Neutrophil (primary cell): ENCODE measurements around the gene CERS1.
"Not testable (repeated sequence)": the region's sequence is repeated elsewhere in the genome, so short reads cannot be mapped to it uniquely, and the experiment has no call there.

Experiments
- H3K27ac ChIP-seq: fragments of 200-600 bp; sonication (generic); 2 replicates; pipeline ENCODE4 v1.5.1; 2016; ENCODE audit warnings: mild to moderate bottlenecking, moderate library complexity
- H3K27me3 ChIP-seq: fragments of 200-600 bp; sonication (generic); 2 replicates; pipeline ENCODE4 v1.6.0; 2016; ENCODE audit warnings: mild to moderate bottlenecking
- H3K36me3 ChIP-seq: fragments of 200-600 bp; sonication (generic); 2 replicates; pipeline ENCODE4 v1.5.1; 2017
- H3K4me1 ChIP-seq, 2 experiments: fragments of 200-600 bp in 1 of 2; sonication (generic) in 1 of 2; 1 replicate in 1 of 2; 2 replicates in 1 of 2; pipeline versions ENCODE4 v1.5.1 to v1.6.1; 2013 to 2016; ENCODE audit warnings: low read depth in 1 of 2, low read length in 1 of 2, mild to moderate bottlenecking in 1 of 2, moderate library complexity in 1 of 2; ENCODE audit not compliant: control insufficient read depth in 1 of 2, insufficient read depth in 1 of 2
- H3K4me3 ChIP-seq, 2 experiments: fragments of 200-600 bp in 1 of 2; sonication (generic) in 1 of 2; 1 replicate in 1 of 2; 2 replicates in 1 of 2; pipeline ENCODE4 v1.5.1; 2013 to 2016; ENCODE audit warnings: low read depth in 1 of 2, low read length in 1 of 2, mild to moderate bottlenecking in 1 of 2, moderate library complexity in 1 of 2
- H3K9me3 ChIP-seq: fragments of 200-600 bp; sonication (generic); 2 replicates; pipeline ENCODE4 v1.5.1; 2016
- TF ChIP-seq, protein P1 (sequence below): fragments of 200-600 bp; sonication (generic); IDR thresholded peaks from 2 replicates; pipeline ENCODE4 v1.5.1; 2016; ENCODE audit warnings: antibody characterized with exemption

CERS1 gene

DNA sequence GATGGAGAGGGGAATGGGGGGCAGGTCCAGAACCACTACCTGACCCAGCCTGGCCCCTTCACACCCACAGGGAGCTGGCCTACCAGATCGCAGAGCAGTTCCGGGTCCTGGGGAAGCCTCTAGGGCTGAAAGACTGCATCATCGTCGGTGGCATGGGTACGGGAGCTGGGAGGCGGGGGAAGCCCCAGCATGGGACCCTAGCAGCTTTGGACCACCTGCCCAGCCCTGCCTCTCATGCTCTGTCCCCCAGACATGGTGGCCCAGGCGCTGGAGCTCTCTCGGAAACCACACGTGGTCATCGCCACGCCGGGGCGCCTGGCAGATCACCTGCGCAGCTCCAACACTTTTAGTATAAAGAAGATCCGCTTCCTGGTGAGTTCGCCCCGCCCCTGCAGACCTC lies 25.6 kb upstream of the CERS1 start:
- H3K27ac ChIP-seq, result no peak overlapping the region
- no peak overlapping the region for H3K4me3 ChIP-seq
- peaks cover 25 to 29% of the 10 kb centered on the region in 2 experiments for H3K4me1 ChIP-seq
- TF ChIP-seq, protein P1, sequence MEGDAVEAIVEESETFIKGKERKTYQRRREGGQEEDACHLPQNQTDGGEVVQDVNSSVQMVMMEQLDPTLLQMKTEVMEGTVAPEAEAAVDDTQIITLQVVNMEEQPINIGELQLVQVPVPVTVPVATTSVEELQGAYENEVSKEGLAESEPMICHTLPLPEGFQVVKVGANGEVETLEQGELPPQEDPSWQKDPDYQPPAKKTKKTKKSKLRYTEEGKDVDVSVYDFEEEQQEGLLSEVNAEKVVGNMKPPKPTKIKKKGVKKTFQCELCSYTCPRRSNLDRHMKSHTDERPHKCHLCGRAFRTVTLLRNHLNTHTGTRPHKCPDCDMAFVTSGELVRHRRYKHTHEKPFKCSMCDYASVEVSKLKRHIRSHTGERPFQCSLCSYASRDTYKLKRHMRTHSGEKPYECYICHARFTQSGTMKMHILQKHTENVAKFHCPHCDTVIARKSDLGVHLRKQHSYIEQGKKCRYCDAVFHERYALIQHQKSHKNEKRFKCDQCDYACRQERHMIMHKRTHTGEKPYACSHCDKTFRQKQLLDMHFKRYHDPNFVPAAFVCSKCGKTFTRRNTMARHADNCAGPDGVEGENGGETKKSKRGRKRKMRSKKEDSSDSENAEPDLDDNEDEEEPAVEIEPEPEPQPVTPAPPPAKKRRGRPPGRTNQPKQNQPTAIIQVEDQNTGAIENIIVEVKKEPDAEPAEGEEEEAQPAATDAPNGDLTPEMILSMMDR, result no peak
- no peaks in the 10 kb centered on the region for H3K27me3 ChIP-seq
- H3K36me3 ChIP-seq, result peaks cover 47% of the 10 kb centered on the region
- no peaks in the 10 kb centered on the region for H3K9me3 ChIP-seq

DNA sequence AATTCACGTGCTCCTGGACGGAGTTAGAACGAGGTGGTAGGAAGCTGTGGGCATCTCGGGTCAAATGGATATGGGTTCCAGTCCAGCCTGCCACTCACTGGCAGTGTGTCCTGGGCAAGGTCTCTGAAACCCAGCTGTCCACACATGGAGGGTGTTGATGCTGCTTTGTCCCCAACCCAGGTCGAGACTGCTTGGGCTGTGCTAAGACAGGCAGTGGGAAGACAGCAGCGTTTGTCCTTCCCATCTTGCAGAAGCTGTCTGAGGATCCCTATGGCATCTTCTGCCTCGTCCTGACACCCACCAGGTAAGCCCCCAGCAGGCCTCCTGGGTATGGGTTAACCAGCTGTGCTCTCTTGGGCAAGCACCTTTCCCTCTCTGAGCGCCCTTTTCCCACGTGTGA lies 24.4 kb upstream of the CERS1 start:
- Histone ChIP-seq H3K36me3 (peaks cover 49% of the 10 kb centered on the region), H3K4me1 (peaks cover 25 to 29% of the 10 kb centered on the region in 2 experiments), H3K9me3 (no peaks in the 10 kb centered on the region), H3K4me3 (peak overlapping the region; percentile 85 to 96), H3K27me3 (no peaks in the 10 kb centered on the region), H3K27ac (peak overlapping the region; percentile 91)
- TF ChIP-seq, protein P1, result no peak

DNA sequence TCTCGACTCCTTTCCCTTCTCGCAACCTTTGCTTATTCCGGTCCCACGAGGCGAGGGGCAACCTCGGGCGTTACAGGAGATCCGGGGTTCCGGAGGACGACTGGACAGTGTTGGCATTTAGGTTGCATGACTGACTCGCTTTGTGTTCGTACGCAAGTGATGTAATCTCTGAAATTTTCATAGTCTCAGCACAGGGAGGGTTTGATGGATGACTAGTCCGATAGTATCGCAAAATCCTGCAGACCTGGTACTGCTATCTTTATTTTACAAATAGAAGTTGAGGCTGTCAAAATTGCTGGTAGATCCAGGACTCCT lies 23.9 kb upstream of the CERS1 start:
- H3K9me3 ChIP-seq, result no peaks in the 10 kb centered on the region

DNA sequence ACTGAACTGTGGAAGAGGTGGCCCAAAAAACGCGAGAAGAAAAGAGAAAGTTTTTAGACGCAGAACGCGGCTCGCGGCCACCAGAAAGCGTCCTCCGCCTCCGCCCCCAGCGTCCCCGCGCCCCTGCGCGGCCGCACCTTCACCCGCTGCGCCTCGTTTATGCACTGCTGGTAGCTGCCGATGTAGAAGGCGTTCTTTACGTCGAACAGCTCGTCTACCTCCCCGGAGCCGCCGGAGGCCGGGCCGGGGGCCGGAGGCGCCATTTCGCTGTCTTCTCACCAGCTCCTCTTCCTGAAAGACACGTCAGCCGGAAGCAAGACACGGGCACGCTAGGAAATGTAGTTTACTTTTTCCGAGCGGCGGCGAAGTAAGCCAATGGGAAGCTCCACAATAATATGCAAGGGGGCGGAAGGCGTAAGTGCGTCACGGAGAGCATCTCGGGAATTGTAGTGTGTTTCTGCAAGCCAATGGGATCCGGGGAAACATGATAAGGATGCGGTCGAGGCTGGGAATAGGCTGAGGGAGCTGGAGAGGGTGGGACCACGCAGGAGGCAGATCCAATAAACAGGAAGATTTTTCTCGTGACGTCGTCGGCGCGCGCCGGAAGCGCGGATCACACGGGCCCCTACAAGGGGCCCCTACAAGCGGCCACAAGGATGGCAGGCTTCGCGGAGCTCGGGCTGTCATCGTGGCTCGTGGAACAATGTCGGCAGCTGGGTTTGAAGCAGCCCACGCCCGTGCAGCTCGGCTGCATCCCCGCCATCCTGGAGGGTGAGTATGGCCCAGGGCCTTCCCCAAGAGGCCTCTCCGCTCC lies 23.3 kb upstream of the CERS1 start, which contains the start of the genes COPE and DDX49:
Gene COPE (minus strand): TSS at position 302 of the 814 bp plus-strand sequence. CDS start 39 bp downstream, at position 263.
Gene DDX49 (plus strand): TSS at position 630 of the 814 bp plus-strand sequence. CDS start 27 bp downstream, at position 657.
- Histone ChIP-seq H3K4me1 (peaks cover 25 to 29% of the 10 kb centered on the region in 2 experiments), H3K27me3 (no peaks in the 10 kb centered on the region), H3K36me3 (peaks cover 47% of the 10 kb centered on the region), H3K27ac (peak within 1 kb of the TSS; percentile 91), H3K4me3 (peak within 1 kb of the TSS; percentile 85 to 96), H3K9me3 (no peaks in the 10 kb centered on the region)
- TF ChIP-seq, protein P1, result peak; percentile 28

More for the DNA sequence above, 23.9 kb upstream of the CERS1 start:
- TF ChIP-seq, protein P1, result no peak
- H3K27ac ChIP-seq, result peak overlapping the region; percentile 91
- peak overlapping the region; percentile 85 to 96 for H3K4me3 ChIP-seq
- H3K4me1 ChIP-seq, result peaks cover 25 to 29% of the 10 kb centered on the region in 2 experiments
- H3K36me3 ChIP-seq, result peaks cover 49% of the 10 kb centered on the region
- H3K27me3 ChIP-seq, result no peaks in the 10 kb centered on the region

DNA sequence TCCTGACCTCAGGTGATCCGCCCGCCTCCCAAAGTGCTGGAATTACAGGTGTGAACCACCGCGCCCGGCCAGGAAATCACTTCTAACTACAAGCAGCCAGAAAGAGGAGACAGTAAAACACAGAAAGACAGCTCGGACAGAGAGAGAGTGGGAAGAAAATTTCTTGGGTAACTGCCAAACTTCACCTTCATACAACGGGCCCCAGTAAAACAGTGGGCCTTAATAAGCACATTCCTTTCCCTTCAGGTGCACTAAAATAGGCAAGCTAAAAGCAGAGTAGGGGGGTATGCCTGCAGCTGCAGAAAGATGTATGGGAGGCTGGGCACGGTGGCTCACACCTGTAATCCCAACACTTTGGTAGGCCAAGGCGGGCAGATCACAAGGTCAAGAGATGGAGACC lies 21.6 kb upstream of the CERS1 start:
- peaks cover 25 to 29% of the 10 kb centered on the region in 2 experiments for H3K4me1 ChIP-seq
- H3K9me3 ChIP-seq, H3K27ac ChIP-seq, H3K27me3 ChIP-seq, H3K4me3 ChIP-seq: not testable (repeated sequence)
- H3K36me3 ChIP-seq, result peaks cover 49% of the 10 kb centered on the region

DNA sequence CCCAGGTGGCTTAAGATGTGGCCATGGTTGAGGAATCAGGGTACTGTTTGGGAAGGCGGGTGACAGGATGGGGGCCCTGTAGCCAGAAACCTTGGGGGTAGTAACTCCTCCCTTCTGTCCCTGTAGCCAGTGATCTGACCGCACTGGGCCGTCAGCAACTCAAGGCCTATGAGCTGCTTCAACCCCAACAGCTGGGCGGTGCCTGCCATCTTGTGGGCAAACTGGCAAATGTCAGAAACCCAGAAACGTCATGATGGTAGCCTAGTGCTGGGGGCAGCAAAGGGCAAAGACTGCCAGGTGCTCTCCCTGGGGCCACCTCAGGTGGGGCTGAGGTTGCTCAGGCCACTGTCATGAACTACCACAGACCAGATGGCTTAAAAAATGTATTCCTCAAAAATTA lies 19.7 kb upstream of the CERS1 start:
- H3K4me3 ChIP-seq, result no peak overlapping the region
- no peaks in the 10 kb centered on the region for H3K27me3 ChIP-seq
- H3K4me1 ChIP-seq, result peaks cover 25 to 28% of the 10 kb centered on the region in 2 experiments
- H3K9me3 ChIP-seq, result no peaks in the 10 kb centered on the region
- TF ChIP-seq, protein P1, result no peak
- H3K27ac ChIP-seq, result no peak overlapping the region
- peaks cover 54% of the 10 kb centered on the region for H3K36me3 ChIP-seq
